Bronchial epithelial cell (primary cell): ENCODE data around the gene NF2. TPM values are rescaled to one million over a fixed set of nuclear protein-coding genes. Genes with fewer than 3 reads are reported as not detected.
"Not testable (repeated sequence)": the region's sequence is repeated elsewhere in the genome, so short reads cannot be mapped to it uniquely, and the experiment has no call there.

Experiments used
- DNase-seq: peaks from one replicate; pipeline ENCODE4 v3.0.0-alpha.2; 2010; ENCODE audit warnings: low read depth
- FAIRE-seq: peaks from 2 replicates; lab custom pipeline; 2011; peaks lifted over from hg19 to GRCh38; lab: Jason Lieb, UNC
- H3K27me3 ChIP-seq: 2 replicates; pipeline ENCODE4 v1.5.1; 2011; ENCODE audit warnings: low read length; ENCODE audit not compliant: control insufficient read depth, insufficient read depth
- H3K36me3 ChIP-seq: 2 replicates; pipeline ENCODE4 v1.5.1; 2011; ENCODE audit warnings: low read length; ENCODE audit not compliant: control insufficient read depth, insufficient read depth
- H3K4me3 ChIP-seq: 2 replicates; pipeline ENCODE4 v1.5.1; 2011; ENCODE audit warnings: mild to moderate bottlenecking, low read depth, low read length, control low read depth
- CTCF ChIP-seq: IDR thresholded peaks from 2 replicates; pipeline ENCODE4 v1.5.1; 2011; ENCODE audit warnings: mild to moderate bottlenecking, moderate library complexity, low read length, control low read depth, inconsistent platforms; ENCODE audit not compliant: insufficient read depth, severe bottlenecking
- total RNA-seq: library from RNA; depleted of rRNA; stranded (reverse); fragments of >200 nt; gene quantifications from 2 replicates; pipeline ENCODE4 v1.2.1, GENCODE V29; 2014

Gene NF2
- total RNA-seq, 1 donor from 2014 or later = 28.4 TPM

DNA sequence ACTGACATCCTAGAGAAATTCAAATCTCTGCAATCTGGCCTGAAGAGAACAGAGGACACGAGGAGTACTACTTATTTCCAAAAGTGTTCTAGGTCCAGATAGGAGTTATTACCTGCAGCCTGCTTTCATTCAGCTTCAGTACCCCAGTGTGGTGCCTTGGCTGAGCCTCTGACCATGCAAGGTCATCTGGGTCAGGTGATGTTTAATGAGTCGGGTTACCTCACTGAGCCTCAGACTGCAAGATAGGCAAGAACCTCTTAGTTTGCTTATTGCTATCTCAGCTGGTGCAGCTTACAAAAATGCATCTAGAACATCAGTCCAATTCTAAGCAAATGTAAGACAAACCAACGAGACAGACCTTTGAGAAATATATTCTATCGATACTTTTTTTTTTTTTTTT is 9.5 kb upstream of the NF2 start:
- no peak for TF ChIP-seq CTCF
- no peak for DNase-seq
- FAIRE-seq = no peak
- Histone ChIP-seq H3K36me3 (no peaks in the 10 kb centered on the region), H3K27me3 (no peaks in the 10 kb centered on the region), H3K4me3 (no peak overlapping the region)

- DNase-seq, FAIRE-seq, H3K27me3 ChIP-seq, H3K4me3 ChIP-seq, H3K36me3 ChIP-seq: not testable (repeated sequence)
Observed at GRCh38 chr22:29594447-29594846, 9.0 kb upstream of the NF2 start.

- DNase-seq (no peak), FAIRE-seq (no peak)
- TF ChIP-seq CTCF = no peak
- no peaks in the 10 kb centered on the region for H3K27me3 ChIP-seq
- H3K36me3 ChIP-seq = no peaks in the 10 kb centered on the region
- no peak overlapping the region for H3K4me3 ChIP-seq
Observed at GRCh38 chr22:29596408-29596807, 7.0 kb upstream of the NF2 start.

- FAIRE-seq, H3K27me3 ChIP-seq, DNase-seq, H3K36me3 ChIP-seq, H3K4me3 ChIP-seq: not testable (repeated sequence)
Observed at GRCh38 chr22:29597871-29598683, 5.4 kb upstream of the NF2 start.

GRCh38 chr22:29598684-29599020 is 4.8 kb upstream of the NF2 start:
- no peak for TF ChIP-seq CTCF
- FAIRE-seq (no peak), DNase-seq (no peak)
- no peaks in the 10 kb centered on the region for H3K27me3 ChIP-seq
- H3K36me3 ChIP-seq = no peaks in the 10 kb centered on the region
- H3K4me3 ChIP-seq = no peak overlapping the region

- H3K4me3 ChIP-seq = peak overlapping the region; percentile 82
- H3K27me3 ChIP-seq = no peaks in the 10 kb centered on the region
- FAIRE-seq (no peak), DNase-seq (peak; percentile 22)
- no peak for TF ChIP-seq CTCF
- H3K36me3 ChIP-seq = no peaks in the 10 kb centered on the region
Observed at GRCh38 chr22:29604076-29604360, 585 bp downstream of the NF2 start.

- H3K4me3 ChIP-seq = no peak overlapping the region
- TF ChIP-seq CTCF = no peak
- no peaks in the 10 kb centered on the region for H3K36me3 ChIP-seq
- FAIRE-seq = no peak
- no peak for DNase-seq
- no peaks in the 10 kb centered on the region for H3K27me3 ChIP-seq
Observed at GRCh38 chr22:29605527-29605850, 2.1 kb downstream of the NF2 start.
